ENCODE data around the gene PTPN11.
"Not testable (repeated sequence)": the region's sequence is repeated elsewhere in the genome, so short reads cannot be mapped to it uniquely, and the experiment has no call there.

Gene PTPN11

GRCh38 chr12:112418608-112419296 is at the start of gene PTPN11:
Gene PTPN11 (plus strand): TSS chr12:112418947. CDS start chr12:112419112, 165 bp downstream.
- DNase-seq: peak; percentile 82

- no peak for DNase-seq
These were observed 48.5 kb upstream of the PTPN11 start for GRCh38 chr12:112370199-112370598.

DNA sequence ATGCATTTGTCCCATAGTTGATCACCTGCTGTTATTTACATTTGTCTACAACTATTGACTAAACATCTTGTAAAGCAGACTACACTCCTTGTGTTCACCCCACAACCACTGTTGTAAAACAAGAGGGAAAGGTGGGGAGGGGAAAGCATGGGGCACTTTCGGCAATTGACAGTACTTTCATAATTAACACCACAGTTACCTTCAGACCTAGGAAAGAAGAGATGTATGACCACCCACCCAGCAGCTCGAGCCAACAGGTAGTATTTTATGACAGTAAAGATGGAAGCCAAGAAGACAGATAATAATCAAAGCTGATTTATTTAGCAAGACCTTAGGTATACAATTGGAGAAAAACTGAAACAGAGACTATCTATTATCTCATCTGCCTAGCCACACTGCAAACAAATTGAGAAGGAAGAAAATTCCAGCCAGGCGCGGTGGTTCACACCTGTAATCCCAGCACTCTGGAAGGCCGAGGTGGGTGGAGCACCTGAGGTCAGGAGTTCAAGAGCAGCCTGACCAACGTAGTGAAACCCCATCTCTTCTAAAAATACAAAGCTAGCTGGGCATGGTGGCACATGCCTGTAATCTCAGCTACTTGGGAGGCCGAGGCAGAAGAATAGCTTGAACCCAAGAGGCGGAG is 47.8 kb upstream of the PTPN11 start:
- DNase-seq: no peak

GRCh38 chr12:112374166-112374740 is 44.5 kb upstream of the PTPN11 start:
- no peak for DNase-seq

GRCh38 chr12:112375105-112375504 is 43.6 kb upstream of the PTPN11 start:
- DNase-seq: no peak

DNA sequence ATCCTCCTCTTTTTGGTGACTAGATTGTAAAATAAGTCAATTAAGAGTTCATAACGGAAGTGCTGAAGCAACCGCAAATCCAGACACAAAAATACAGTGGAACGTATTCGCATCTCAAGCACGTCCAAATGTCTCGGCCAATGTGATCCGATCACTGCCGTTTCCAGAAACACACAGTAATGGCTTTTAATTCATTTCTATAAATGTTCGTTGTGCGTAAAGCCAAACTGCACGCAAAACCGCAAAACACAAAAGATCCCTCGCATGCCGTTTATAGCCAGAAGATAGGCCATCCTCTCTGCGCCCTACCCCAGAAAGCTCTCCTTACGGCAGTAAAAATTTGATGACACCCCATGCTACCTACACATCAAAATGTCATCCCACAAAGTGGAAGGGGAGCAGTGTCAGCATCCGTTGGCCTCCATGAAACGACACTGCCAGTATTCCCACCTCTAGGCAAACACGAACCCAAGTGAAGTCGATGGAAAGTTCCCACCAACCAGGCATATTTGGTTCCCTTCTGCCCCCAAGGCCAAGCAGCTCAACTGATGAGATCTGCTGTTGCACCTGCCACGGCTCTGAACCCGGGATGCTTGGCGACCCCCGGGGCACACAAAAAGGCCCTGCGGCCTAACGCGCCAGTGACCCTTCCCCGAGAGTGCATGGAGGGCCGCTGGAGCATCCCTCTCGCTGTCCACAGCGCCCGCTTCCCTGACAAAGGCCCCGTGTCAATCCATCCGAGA is 37.9 kb upstream of the PTPN11 start:
- DNase-seq: no peak

DNA sequence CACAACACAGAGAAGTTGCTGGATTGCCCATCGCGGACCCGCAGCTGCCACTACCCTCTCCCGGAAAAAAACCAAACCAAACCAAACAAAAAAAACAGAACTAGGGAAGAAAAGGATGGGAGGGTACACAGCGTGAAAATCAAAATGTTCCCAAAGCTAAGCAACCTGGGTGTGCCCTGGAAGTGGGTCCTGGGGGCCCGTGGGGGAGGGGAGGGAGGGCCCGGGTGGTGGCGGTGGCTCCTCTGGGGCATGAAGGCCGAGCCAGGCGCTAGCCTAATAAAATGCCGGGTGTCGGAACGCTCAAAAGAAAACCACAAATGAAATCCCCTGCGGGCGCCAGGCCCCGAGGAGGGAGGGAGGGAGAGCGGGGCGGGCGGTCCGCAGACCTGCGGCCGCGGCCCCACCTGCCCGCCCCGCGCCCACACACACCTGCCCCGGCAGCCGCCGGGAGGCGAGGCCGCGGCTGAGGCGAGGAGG is 37.3 kb upstream of the PTPN11 start:
- DNase-seq: peak; percentile 24

GRCh38 chr12:112381883-112382796 is 36.6 kb upstream of the PTPN11 start, which contains the start of gene HECTD4:
Gene HECTD4 (minus strand): TSS chr12:112382431. CDS start chr12:112382128, 303 bp downstream.
- DNase-seq: peak; percentile 90

- DNase-seq: no peak
These were observed 35.9 kb upstream of the PTPN11 start for GRCh38 chr12:112382866-112383265.

GRCh38 chr12:112386726-112387125 is 32.0 kb upstream of the PTPN11 start:
- peak; percentile 93 for DNase-seq

DNA sequence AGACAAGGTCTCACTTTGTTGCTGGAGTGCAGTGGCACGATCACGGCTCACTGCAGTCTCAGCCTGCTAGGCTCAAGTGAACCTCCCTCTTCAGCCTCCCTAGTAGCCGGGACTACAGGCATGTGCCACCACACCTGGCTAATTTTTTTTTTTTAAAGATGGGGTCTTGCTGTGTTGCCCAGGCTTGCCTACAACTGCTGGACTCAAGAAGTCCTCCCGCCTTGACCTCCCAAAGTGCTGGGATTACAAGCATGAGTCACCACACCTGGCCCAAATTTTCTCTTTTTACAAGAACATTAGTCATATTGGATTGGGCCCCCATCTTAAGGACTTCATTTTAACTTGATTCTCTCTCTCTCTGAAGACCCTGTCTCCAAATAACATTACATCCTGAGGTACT is 29.5 kb upstream of the PTPN11 start:
- DNase-seq: no peak

DNA sequence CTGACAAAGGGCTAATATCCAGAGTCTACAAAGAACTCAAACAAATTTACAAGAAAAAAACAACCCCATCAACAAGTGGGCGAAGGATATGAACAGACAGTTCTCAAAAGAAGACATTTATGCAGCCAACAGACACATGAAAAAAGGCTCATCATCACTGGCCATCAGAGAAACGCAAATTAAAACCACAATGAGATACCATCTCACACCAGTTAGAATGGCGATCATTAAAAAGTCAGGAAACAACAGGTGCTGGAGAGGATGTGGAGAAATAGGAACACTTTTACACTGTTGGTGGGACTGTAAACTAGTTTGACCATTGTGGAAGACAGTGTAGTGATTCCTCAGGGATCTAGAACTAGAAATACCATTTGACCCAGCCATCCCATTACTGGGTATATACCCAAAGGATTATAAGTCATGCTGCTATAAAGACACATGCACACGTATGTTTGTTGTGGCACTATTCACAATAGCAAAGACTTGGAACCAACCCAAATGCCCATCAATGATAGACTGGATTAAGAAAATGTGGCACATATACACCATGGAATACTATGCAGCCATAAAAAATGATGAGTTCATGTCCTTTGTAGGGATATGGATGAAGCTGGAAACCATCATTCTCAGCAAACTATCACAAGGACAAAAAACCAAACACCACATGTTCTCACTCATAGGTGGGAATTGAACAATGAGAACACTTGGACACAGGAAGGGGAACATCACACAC is 28.7 kb upstream of the PTPN11 start:
- not testable (repeated sequence) for DNase-seq

- DNase-seq: no peak
These were observed 25.4 kb upstream of the PTPN11 start for GRCh38 chr12:112393328-112393727.

- DNase-seq: no peak
These were observed 17.7 kb upstream of the PTPN11 start for GRCh38 chr12:112401054-112401453.

GRCh38 chr12:112401903-112402498 is 16.7 kb upstream of the PTPN11 start:
- DNase-seq: no peak

DNA sequence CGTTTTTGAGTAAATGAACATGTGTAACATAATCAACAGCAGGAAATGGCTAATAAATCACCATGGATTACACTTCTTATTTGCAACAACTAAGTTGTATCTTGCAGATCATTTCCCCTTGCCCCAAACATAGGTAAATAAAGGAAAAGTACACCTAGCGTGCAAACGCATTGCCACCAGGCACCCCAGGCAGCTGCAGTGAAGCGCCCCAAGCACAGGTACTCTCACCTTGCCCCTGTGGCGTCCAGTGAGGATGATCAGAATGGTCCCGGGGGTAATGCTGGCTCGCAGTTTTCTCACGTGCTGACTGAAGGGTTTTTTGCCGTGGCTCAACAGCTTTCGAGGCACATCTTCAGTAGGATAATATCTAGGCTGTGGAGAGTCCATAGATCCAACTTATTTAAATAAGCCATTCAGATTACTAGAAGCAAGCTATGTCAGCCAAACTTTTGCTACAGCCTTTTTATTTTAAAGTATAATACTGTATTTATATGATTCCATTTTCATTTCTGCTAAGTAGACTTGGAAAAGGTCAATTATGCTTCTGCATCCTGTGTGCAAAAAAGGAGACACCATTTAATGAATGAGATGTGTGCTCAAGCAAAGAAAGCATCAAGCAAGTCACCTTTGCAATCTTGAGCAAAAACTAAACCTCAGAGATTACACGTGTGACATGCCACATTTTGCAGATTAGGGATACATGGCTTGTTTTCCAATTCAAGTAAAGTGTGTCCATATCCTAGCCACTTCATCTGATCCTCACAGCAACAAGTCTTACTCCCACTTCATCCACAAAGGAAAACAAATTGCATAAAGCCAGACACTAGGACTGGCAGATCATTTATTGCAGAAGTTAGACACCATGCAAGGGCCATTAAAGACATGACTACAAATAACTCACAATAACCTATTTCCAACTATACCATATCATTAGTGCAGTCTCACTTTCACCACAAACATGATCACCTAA is 11.9 kb upstream of the PTPN11 start:
- no peak for DNase-seq

DNA sequence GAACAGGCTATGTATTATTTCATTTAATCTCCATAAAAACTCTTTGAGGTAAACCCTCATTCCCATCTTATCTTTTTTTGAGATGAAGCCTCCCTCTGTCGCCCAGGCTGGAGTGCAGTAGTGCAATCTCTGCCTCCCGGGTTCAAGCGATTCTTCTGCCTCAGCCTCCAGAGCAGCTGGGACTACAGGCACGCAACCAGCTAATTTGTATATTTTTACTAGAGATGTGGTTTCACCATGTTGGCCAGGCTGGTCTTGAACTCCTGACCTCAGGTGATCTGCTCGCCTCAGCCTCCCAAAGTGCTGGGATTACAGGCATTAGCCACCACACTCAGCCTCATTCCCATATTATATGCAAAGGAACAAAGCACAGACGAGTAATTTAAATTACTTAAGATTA is 11.1 kb upstream of the PTPN11 start:
- DNase-seq: not testable (repeated sequence)

GRCh38 chr12:112408621-112409020 is 10.1 kb upstream of the PTPN11 start:
- peak; percentile 45 for DNase-seq

- DNase-seq: peak; percentile 98
These were observed 9.5 kb upstream of the PTPN11 start, which contains the start of gene RPL6 for GRCh38 chr12:112409064-112409905. Gene RPL6 (minus strand): TSS chr12:112409605. CDS start chr12:112408656, 949 bp downstream.

Data from hematopoietic multipotent progenitor cell treated with erythropoietin and hydrocortisone succinate and interleukin-3 and kit ligand, for 8 days (in vitro differentiated cells).